Omental fat pad (tissue), 4 donors: ENCODE data around the gene RCN2. TPM values are rescaled to one million over a fixed set of nuclear protein-coding genes. Genes with fewer than 3 reads are reported as not detected.

Source experiments
- ATAC-seq: fragments of 150-250 bp; one replicate; pipeline ENCODE4 v1.9.1; 2016; ENCODE audit warnings: mild to moderate bottlenecking, moderate library complexity; ENCODE audit not compliant: low FRiP score
- DNase-seq: peaks from one replicate; pipeline ENCODE4 v3.0.0-alpha.2; 2019; ENCODE audit warnings: low spot score
- CTCF ChIP-seq, 3 donors: fragments of 450-650 bp; IDR thresholded peaks; one replicate each; pipeline ENCODE4 v1.5.1; 2016 to 2017; ENCODE audit warnings: antibody characterized with exemption in 3 of 3, mild to moderate bottlenecking in 3 of 3, moderate library complexity in 2 of 3
- total RNA-seq, 4 donors: library from RNA; depleted of rRNA; stranded (reverse); fragments of >200 nt; gene quantifications; one replicate each; pipeline ENCODE4 v1.1.0, GENCODE V29; 2016

The RCN2 gene
- total RNA-seq, 4 donors from 2014 or later, result 26.0 to 43.0 (median 33.0) TPM

GRCh38 chr15:76991048-76991447 is 59.5 kb downstream of the RCN2 start:
- ATAC-seq (no peak), DNase-seq (no peak)
- no peak for TF ChIP-seq CTCF (IDR thresholded peaks at IDR 0.05)

GRCh38 chr15:76991741-76992645 is 60.4 kb downstream of the RCN2 start:
- TF ChIP-seq CTCF (IDR thresholded peaks at IDR 0.05), result no peak
- DNase-seq (no peak), ATAC-seq (no peak)

- TF ChIP-seq CTCF (IDR thresholded peaks at IDR 0.05), result no peak
- ATAC-seq (no peak), DNase-seq (no peak)
These were observed 61.7 kb downstream of the RCN2 start for GRCh38 chr15:76993114-76993725.

- ATAC-seq (no peak), DNase-seq (no peak)
- no peak for TF ChIP-seq CTCF (IDR thresholded peaks at IDR 0.05)
These were observed 62.5 kb downstream of the RCN2 start for GRCh38 chr15:76994001-76994400.

GRCh38 chr15:76994496-76994895 is 62.9 kb downstream of the RCN2 start:
- DNase-seq, result no peak
- ATAC-seq, result peak; percentile 9
- TF ChIP-seq CTCF (IDR thresholded peaks at IDR 0.05), result no peak

- DNase-seq, result no peak
- TF ChIP-seq CTCF (IDR thresholded peaks at IDR 0.05), result no peak
- peak; percentile 9 for ATAC-seq
These were observed 63.7 kb downstream of the RCN2 start, which contains the start of gene PSTPIP1 for GRCh38 chr15:76994971-76995945. PSTPIP1 (plus strand) TSS chr15:76995126; CDS start chr15:76995574, 448 bp downstream.
